Measurements from ENCODE around the gene ARF5. TPM values are rescaled to one million over a fixed set of nuclear protein-coding genes. Genes with fewer than 3 reads are reported as not detected.

ARF5 gene
- total RNA-seq, 1 experiment from 2014 or later, result 227 TPM

GRCh38 chr7:127635659-127636285 lies 47.6 kb downstream of the ARF5 start:
- intact Hi-C loops (cut with micrococcal nuclease; ENCODE audit: unreplicated experiment), result no loop called here

GRCh38 chr7:127638197-127638596 lies 50.0 kb downstream of the ARF5 start:
- Histone ChIP-seq H3K27ac (no peak overlapping the region), H3K9me2 (ENCODE audit: insufficient read depth) (no peaks in the 10 kb centered on the region), H4K20me1 (ENCODE audit: insufficient read depth) (no peaks in the 10 kb centered on the region), H3F3A (ENCODE audit: insufficient read depth, low read depth) (no peaks in the 10 kb centered on the region), H3K9me3 (ENCODE audit: insufficient read depth, low read depth) (no peaks in the 10 kb centered on the region), H3K4me3 (no peak overlapping the region), H3K36me3 (ENCODE audit: low read depth) (no peaks in the 10 kb centered on the region), H3K27me3 (ENCODE audit: insufficient read depth, low read depth) (no peaks in the 10 kb centered on the region), H2AFZ (no peak overlapping the region), H3K4me1 (replicated peaks; ENCODE audit: insufficient read depth) (no peaks in the 10 kb centered on the region), H3K79me2 (ENCODE audit: low read depth) (no peaks in the 10 kb centered on the region), H3K4me2 (no peak overlapping the region)
- no peak for DNase-seq
- intact Hi-C loops (cut with micrococcal nuclease; ENCODE audit: unreplicated experiment), result no loop called here
- BruUV-seq (replicated peaks), result no TSS peak
- ChIA-PET POLR2A (ENCODE audit: unreplicated experiment) (no interaction called here), CTCF (no interaction called here)
- no peak for TF ChIP-seq CTCF (conservative IDR thresholded peaks at IDR 0.05)
- TF ChIP-seq EZH2 (IDR thresholded peaks at IDR 0.05; ENCODE audit: low read depth), result no peak

More at GRCh38 chr7:127635659-127636285, 47.6 kb downstream of the ARF5 start:
- ChIA-PET POLR2A (ENCODE audit: unreplicated experiment) (no interaction called here), CTCF (no interaction called here)
- H3K4me3 ChIP-seq, result no peak overlapping the region
- no peak overlapping the region for H2AFZ ChIP-seq
- H3K27me3 ChIP-seq (ENCODE audit: insufficient read depth, low read depth), result 0 out of 2 replicates have a peak, but pooled peaks cover 4% of the 10 kb centered on the region
- H3K27ac ChIP-seq, result no peak overlapping the region
- TF ChIP-seq EZH2 (IDR thresholded peaks at IDR 0.05; ENCODE audit: low read depth) (no peak), CTCF (conservative IDR thresholded peaks at IDR 0.05) (no peak)
- no peak overlapping the region for H3K4me2 ChIP-seq
- BruUV-seq (replicated peaks), result no TSS peak
- no peaks in the 10 kb centered on the region for H3F3A ChIP-seq (ENCODE audit: insufficient read depth, low read depth)
- H4K20me1 ChIP-seq (ENCODE audit: insufficient read depth), result no peaks in the 10 kb centered on the region
- no peaks in the 10 kb centered on the region for H3K9me3 ChIP-seq (ENCODE audit: insufficient read depth, low read depth)
- no peaks in the 10 kb centered on the region for H3K36me3 ChIP-seq (ENCODE audit: low read depth)
- H3K79me2 ChIP-seq (ENCODE audit: low read depth), result no peaks in the 10 kb centered on the region
- no peaks in the 10 kb centered on the region for H3K9me2 ChIP-seq (ENCODE audit: insufficient read depth)
- no peaks in the 10 kb centered on the region for H3K4me1 ChIP-seq (replicated peaks; ENCODE audit: insufficient read depth)
- no peak for DNase-seq

Other genes starting within 250 kb of the ARF5 start
- 32.4 and 32.6 TPM in 2 replicates for gene ZNF800, start 195.7 kb upstream of the ARF5 start, total RNA-seq (2021)
- gene GCC1, start 2.8 kb upstream of the ARF5 start, total RNA-seq (2021), result 25.2 and 27.0 TPM in 2 replicates
- gene FSCN3, start 5.3 kb downstream of the ARF5 start, total RNA-seq (2021), result 1.3 and 1.4 TPM in 2 replicates
- not detected in 2 replicates for gene PAX4, start 29.7 kb downstream of the ARF5 start, total RNA-seq (2021)
- 219 and 273 TPM in 2 replicates for gene SND1, start 63.8 kb downstream of the ARF5 start, total RNA-seq (2021)

Data from PC-9 (cell line).